LNCAP (cell line): Measurements from ENCODE around the gene ARHGAP12.

Source experiments
- CTCF ChIP-seq: fragments of 450-650 bp; IDR thresholded peaks from 2 replicates; pipeline ENCODE4 v1.5.1; 2017; ENCODE audit warnings: mild to moderate bottlenecking

Gene ARHGAP12

GRCh38 chr10:31823358-31823757, 105.3 kb downstream of the ARHGAP12 start:
- TF ChIP-seq CTCF: no peak

- no peak for TF ChIP-seq CTCF
Observed at GRCh38 chr10:31822616-31823318, 105.9 kb downstream of the ARHGAP12 start.

GRCh38 chr10:31822150-31822549, 106.5 kb downstream of the ARHGAP12 start:
- TF ChIP-seq CTCF: no peak

- TF ChIP-seq CTCF: no peak
Observed at GRCh38 chr10:31820778-31821369, 107.8 kb downstream of the ARHGAP12 start.

GRCh38 chr10:31820096-31820495, 108.5 kb downstream of the ARHGAP12 start:
- TF ChIP-seq CTCF: no peak

GRCh38 chr10:31819391-31819820, 109.2 kb downstream of the ARHGAP12 start:
- no peak for TF ChIP-seq CTCF

GRCh38 chr10:31816318-31816717, 112.3 kb downstream of the ARHGAP12 start:
- no peak for TF ChIP-seq CTCF
